ENCODE results near the gene TMEM202. TPM values are rescaled to one million over a fixed set of nuclear protein-coding genes. Genes with fewer than 3 reads are reported as not detected.

TMEM202 gene
- total and polyA plus RNA-seq, 10 of the 15 experiments (the other 5 are each of a cell fraction or from before 2014, with no cell fraction given): not detected

- no peak overlapping the region for H2AFZ ChIP-seq (ENCODE audit: control insufficient read depth, low read depth, low read length)
- no peak overlapping the region for H3K4me3 ChIP-seq
- H3K9me3 ChIP-seq (replicated peaks; ENCODE audit: control insufficient read depth, insufficient read depth, low read length): no peaks in the 10 kb centered on the region
- H3K4me2 ChIP-seq (ENCODE audit: control insufficient read depth, insufficient read depth): no peak overlapping the region
- WGBS (ENCODE audit: insufficient coverage, insufficient replicate concordance, low lambda C conversion rate, missing lambda C conversion rate): 100% methylated on average over 1 of the region's 1 CpG
- H3K27ac ChIP-seq (ENCODE audit: control insufficient read depth, insufficient read depth): no peak overlapping the region
- no peak overlapping the region for H3K9ac ChIP-seq (ENCODE audit: control insufficient read depth, insufficient read depth, low read length)
- H3K27me3 ChIP-seq (replicated peaks in 1 of 2; ENCODE audit: control insufficient read depth in 2 of 2, insufficient read depth in 2 of 2, low read length in 1 of 2): no peaks in the 10 kb centered on the region
- TF ChIP-seq SUPT20H (IDR thresholded peaks at IDR 0.05; ENCODE audit: borderline replicate concordance, control insufficient read depth, low read depth, low read length) (no peak), FOXM1 (IDR thresholded peaks at IDR 0.05; ENCODE audit: low read depth, low read length) (no peak), SMC3 (IDR thresholded peaks at IDR 0.05; ENCODE audit: borderline replicate concordance, low read length) (no peak), NR2F1 (conservative IDR thresholded peaks at IDR 0.05) (no peak), CHD1 (IDR thresholded peaks at IDR 0.05; ENCODE audit: low read depth, low read length) (no peak), TCF3 (IDR thresholded peaks at IDR 0.05; ENCODE audit: borderline replicate concordance, insufficient read depth, low read depth, low read length) (no peak), POLR2A (IDR thresholded peaks at IDR 0.05; ENCODE audit: low read depth, low read length) (no peak), KDM1A (IDR thresholded peaks at IDR 0.05; ENCODE audit: borderline replicate concordance) (no peak), IKZF2 (IDR thresholded peaks at IDR 0.05) (no peak), ESRRA (IDR thresholded peaks at IDR 0.05; ENCODE audit: low read length) (no peak), RELA (IDR thresholded peaks at IDR 0.05; ENCODE audit: borderline replicate concordance, partially characterized antibody) (no peak), WRNIP1 (IDR thresholded peaks at IDR 0.05; ENCODE audit: borderline replicate concordance, low read depth, low read length) (no peak), MXI1 (IDR thresholded peaks at IDR 0.05; ENCODE audit: low read depth, low read length) (no peak), NFYB (IDR thresholded peaks at IDR 0.05; ENCODE audit: insufficient read depth, low read depth, low read length) (no peak), FOXK2 (IDR thresholded peaks at IDR 0.05) (no peak), HDAC2 (IDR thresholded peaks at IDR 0.05) (no peak), BMI1 (IDR thresholded peaks at IDR 0.05; ENCODE audit: borderline replicate concordance) (no peak), ZNF384 (IDR thresholded peaks at IDR 0.05; ENCODE audit: borderline replicate concordance, low read depth, low read length) (no peak)
- TF ChIP-seq, protein P1, sequence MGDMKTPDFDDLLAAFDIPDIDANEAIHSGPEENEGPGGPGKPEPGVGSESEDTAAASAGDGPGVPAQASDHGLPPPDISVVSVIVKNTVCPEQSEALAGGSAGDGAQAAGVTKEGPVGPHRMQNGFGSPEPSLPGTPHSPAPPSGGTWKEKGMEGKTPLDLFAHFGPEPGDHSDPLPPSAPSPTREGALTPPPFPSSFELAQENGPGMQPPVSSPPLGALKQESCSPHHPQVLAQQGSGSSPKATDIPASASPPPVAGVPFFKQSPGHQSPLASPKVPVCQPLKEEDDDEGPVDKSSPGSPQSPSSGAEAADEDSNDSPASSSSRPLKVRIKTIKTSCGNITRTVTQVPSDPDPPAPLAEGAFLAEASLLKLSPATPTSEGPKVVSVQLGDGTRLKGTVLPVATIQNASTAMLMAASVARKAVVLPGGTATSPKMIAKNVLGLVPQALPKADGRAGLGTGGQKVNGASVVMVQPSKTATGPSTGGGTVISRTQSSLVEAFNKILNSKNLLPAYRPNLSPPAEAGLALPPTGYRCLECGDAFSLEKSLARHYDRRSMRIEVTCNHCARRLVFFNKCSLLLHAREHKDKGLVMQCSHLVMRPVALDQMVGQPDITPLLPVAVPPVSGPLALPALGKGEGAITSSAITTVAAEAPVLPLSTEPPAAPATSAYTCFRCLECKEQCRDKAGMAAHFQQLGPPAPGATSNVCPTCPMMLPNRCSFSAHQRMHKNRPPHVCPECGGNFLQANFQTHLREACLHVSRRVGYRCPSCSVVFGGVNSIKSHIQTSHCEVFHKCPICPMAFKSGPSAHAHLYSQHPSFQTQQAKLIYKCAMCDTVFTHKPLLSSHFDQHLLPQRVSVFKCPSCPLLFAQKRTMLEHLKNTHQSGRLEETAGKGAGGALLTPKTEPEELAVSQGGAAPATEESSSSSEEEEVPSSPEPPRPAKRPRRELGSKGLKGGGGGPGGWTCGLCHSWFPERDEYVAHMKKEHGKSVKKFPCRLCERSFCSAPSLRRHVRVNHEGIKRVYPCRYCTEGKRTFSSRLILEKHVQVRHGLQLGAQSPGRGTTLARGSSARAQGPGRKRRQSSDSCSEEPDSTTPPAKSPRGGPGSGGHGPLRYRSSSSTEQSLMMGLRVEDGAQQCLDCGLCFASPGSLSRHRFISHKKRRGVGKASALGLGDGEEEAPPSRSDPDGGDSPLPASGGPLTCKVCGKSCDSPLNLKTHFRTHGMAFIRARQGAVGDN (IDR thresholded peaks at IDR 0.05): no peak
- TF ChIP-seq, protein P2, sequence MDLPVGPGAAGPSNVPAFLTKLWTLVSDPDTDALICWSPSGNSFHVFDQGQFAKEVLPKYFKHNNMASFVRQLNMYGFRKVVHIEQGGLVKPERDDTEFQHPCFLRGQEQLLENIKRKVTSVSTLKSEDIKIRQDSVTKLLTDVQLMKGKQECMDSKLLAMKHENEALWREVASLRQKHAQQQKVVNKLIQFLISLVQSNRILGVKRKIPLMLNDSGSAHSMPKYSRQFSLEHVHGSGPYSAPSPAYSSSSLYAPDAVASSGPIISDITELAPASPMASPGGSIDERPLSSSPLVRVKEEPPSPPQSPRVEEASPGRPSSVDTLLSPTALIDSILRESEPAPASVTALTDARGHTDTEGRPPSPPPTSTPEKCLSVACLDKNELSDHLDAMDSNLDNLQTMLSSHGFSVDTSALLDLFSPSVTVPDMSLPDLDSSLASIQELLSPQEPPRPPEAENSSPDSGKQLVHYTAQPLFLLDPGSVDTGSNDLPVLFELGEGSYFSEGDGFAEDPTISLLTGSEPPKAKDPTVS (IDR thresholded peaks at IDR 0.05; ENCODE audit: low read depth, low read length): no peak
- ChIA-PET CTCF (interaction anchor here (0.6 to 1.5 kb wide), 3 partner anchors 11 to 138 kb away, joined by 3 to 6 read pairs (median 4); no protein-coding TSS in a partner anchor), POLR2A (no interaction called here), RAD21 (ENCODE audit: unreplicated experiment) (no interaction called here), SMC1A (ENCODE audit: uncharacterized antibody, unreplicated experiment) (interaction anchor here (1.6 kb wide), 1 partner anchor 28 kb away, joined by 3 read pairs; no protein-coding TSS in a partner anchor)
- no peaks in the 10 kb centered on the region for H4K20me1 ChIP-seq (ENCODE audit: control insufficient read depth, insufficient read depth)
- H3K79me2 ChIP-seq (ENCODE audit: control insufficient read depth, insufficient read depth, low read length): peaks cover 9% of the 10 kb centered on the region
- in situ Hi-C loops (cut with MboI) (no loop called here), intact Hi-C loops (cut with micrococcal nuclease; ENCODE audit: unreplicated experiment) (no loop called here)
- FAIRE-seq (no peak), DNase-seq (ENCODE audit: low read depth, low spot score) (no peak), ATAC-seq (no peak)
- peaks cover 13% of the 10 kb centered on the region for H3K4me1 ChIP-seq (ENCODE audit: control insufficient read depth, insufficient read depth, low read length)
- peaks cover 2 to 7% of the 10 kb centered on the region in 2 experiments for H3K36me3 ChIP-seq (ENCODE audit: control insufficient read depth in 2 of 2, insufficient read depth in 2 of 2, low read length in 1 of 2)
- BruUV-seq (replicated peaks): no TSS peak
Measured at GRCh38 chr15:72361176-72361575, 36.9 kb upstream of the TMEM202 start.

Measured in GM12878 (cell line).